Measurements from ENCODE around the gene WWC2. TPM values are rescaled to one million over a fixed set of nuclear protein-coding genes. Genes with fewer than 3 reads are reported as not detected.

WWC2 gene
- total RNA-seq, 1 experiment from 2014 or later: 39.1 TPM

GRCh38 chr4:183142571-183143550 lies 43.8 kb downstream of the WWC2 start:
- ChIA-PET RAD21 (ENCODE audit: low non-redundant PET in 1 of 2, low total read pairs in 2 of 2, uncharacterized antibody in 2 of 2, unreplicated experiment in 2 of 2) (no interaction called here), POLR2A (interaction anchor here (0.9 kb wide), 1 partner anchor 12 kb away, joined by 3 read pairs; no protein-coding TSS in a partner anchor), CTCF (no interaction called here)
- no peak for TF ChIP-seq EZH2phosphoT487 (IDR thresholded peaks at IDR 0.05; ENCODE audit: borderline replicate concordance)
- TF ChIP-seq CTCF (IDR thresholded peaks at IDR 0.05 in 2 of 3, conservative IDR thresholded peaks at IDR 0.05 in 1 of 3; ENCODE audit: borderline replicate concordance in 1 of 3, insufficient read depth in 1 of 3, low read depth in 2 of 3, low read length in 2 of 3): no peak
- no peak for TF ChIP-seq JUND (IDR thresholded peaks at IDR 0.05)
- TF ChIP-seq ELF1 (IDR thresholded peaks at IDR 0.05; ENCODE audit: borderline replicate concordance, low read depth): no peak
- no peak for TF ChIP-seq ZFX (IDR thresholded peaks at IDR 0.05)
- TF ChIP-seq SP1 (IDR thresholded peaks at IDR 0.05; ENCODE audit: low read depth): no peak
- no peak for TF ChIP-seq ZNF274 (IDR thresholded peaks at IDR 0.05; ENCODE audit: low read depth, low read length)
- Histone ChIP-seq H4K20me1 (ENCODE audit: insufficient read depth) (no peaks in the 10 kb centered on the region; the same call in 1 of the 2 replicates), H3K27ac (ENCODE audit: low read depth, low read length) (no peak overlapping the region), H3K79me2 (ENCODE audit: insufficient read depth, low read length) (peaks cover 99% of the 10 kb centered on the region), H3K27me3 (ENCODE audit: insufficient read depth, low read length) (no peaks in the 10 kb centered on the region), H3K9ac (ENCODE audit: low read length) (no peak overlapping the region), H2AFZ (ENCODE audit: low read depth, low read length, poor library complexity, severe bottlenecking) (no peak overlapping the region), H3K4me2 (ENCODE audit: low read length) (no peak overlapping the region), H3K4me1 (ENCODE audit: control insufficient read depth in 1 of 2, insufficient read depth in 2 of 2, low read length in 2 of 2) (peaks cover 3 to 9% of the 10 kb centered on the region in 2 experiments; a peak in 2 of 4 replicates), H3K4me3 (replicated peaks in 1 of 2; ENCODE audit: low read depth in 1 of 2, low read length in 2 of 2) (no peak overlapping the region), H3K36me3 (ENCODE audit: control insufficient read depth in 1 of 2, insufficient read depth in 2 of 2, low read length in 2 of 2) (no peaks in the 10 kb centered on the region), H3K9me3 (ENCODE audit: control insufficient read depth in 1 of 2, insufficient read depth in 1 of 2, low read depth in 1 of 2, low read length in 2 of 2) (no peaks in the 10 kb centered on the region), H3K9me2 (ENCODE audit: insufficient read depth) (no peaks in the 10 kb centered on the region)
- DNase-seq (ENCODE audit: low read depth, low spot score): no peak
- intact Hi-C loops (cut with micrococcal nuclease): no loop called here
- BruUV-seq (replicated peaks): no TSS peak
- ATAC-seq: no peak
